PC-9 (cell line): ENCODE measurements around the gene COL13A1.

Source experiments
- EZH2 ChIP-seq: fragments of 200-600 bp; sonication (generic); IDR thresholded peaks from 2 replicates; pipeline ENCODE4 v1.8.0; 2017; ENCODE audit warnings: antibody characterized with exemption, low read depth
- TF ChIP-seq, protein P1 (sequence below): fragments of 200-600 bp; sonication (generic); conservative IDR thresholded peaks from 2 replicates; pipeline ENCODE4 v1.6.1; 2017; ENCODE audit warnings: mixed run types, antibody characterized with exemption, mild to moderate bottlenecking, moderate library complexity

DNA sequence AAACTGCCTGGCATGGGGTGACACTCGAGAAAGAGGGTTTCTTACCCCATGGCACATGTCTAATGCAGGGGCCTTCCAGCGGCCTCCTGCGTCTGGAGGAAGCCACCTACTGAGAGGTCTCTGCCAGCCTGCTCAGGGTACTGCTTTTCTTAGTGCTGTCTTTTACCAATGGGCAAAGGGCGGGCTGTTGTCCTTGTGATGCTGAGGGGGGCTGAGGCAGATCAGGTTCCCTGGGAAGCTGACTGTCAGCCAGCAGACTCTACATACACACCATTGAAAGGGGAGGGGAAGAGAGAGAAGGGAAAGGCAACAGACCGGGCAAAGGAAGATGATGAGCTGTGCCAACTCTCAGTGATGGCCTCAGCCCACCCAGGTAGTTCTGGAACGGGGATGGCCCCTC lies 48.7 kb downstream of the COL13A1 start:
- TF ChIP-seq, protein P1, sequence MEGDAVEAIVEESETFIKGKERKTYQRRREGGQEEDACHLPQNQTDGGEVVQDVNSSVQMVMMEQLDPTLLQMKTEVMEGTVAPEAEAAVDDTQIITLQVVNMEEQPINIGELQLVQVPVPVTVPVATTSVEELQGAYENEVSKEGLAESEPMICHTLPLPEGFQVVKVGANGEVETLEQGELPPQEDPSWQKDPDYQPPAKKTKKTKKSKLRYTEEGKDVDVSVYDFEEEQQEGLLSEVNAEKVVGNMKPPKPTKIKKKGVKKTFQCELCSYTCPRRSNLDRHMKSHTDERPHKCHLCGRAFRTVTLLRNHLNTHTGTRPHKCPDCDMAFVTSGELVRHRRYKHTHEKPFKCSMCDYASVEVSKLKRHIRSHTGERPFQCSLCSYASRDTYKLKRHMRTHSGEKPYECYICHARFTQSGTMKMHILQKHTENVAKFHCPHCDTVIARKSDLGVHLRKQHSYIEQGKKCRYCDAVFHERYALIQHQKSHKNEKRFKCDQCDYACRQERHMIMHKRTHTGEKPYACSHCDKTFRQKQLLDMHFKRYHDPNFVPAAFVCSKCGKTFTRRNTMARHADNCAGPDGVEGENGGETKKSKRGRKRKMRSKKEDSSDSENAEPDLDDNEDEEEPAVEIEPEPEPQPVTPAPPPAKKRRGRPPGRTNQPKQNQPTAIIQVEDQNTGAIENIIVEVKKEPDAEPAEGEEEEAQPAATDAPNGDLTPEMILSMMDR = no peak
- TF ChIP-seq EZH2 = no peak
